ENCODE data around the gene TMEM147.

Gene TMEM147

DNA sequence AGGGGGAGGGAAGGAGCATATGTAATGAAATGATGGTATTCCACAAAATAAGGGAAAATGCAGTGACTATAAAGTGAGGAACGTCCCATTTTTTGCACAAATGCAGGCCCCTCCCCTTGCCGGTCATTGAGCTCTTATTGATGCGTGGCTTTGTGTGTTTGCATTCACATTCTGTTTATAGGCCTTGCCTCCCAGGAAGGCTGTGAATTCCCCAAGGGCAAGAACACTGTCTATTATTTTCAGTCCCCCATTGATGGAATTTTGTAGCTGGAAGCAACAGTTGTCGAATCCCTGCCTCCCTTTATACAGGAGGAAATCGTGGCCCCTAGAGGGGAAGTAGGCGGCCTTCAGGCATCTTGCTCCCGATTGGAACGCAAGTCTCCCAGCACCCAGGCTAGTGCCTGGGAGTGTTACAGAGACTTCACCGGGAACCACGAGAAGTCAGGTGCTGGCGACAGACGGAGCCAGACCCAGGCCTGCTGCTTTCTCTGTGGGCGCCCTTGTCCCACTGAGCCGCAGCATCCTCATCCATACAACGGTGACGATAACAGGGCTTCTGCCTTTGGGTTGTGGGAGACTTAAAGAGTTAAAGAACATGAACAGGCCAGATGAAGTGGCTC is 24.2 kb upstream of the TMEM147 start:
- no peak for DNase-seq (ENCODE audit: extremely low read depth, low read depth)
- TF ChIP-seq, protein P1, sequence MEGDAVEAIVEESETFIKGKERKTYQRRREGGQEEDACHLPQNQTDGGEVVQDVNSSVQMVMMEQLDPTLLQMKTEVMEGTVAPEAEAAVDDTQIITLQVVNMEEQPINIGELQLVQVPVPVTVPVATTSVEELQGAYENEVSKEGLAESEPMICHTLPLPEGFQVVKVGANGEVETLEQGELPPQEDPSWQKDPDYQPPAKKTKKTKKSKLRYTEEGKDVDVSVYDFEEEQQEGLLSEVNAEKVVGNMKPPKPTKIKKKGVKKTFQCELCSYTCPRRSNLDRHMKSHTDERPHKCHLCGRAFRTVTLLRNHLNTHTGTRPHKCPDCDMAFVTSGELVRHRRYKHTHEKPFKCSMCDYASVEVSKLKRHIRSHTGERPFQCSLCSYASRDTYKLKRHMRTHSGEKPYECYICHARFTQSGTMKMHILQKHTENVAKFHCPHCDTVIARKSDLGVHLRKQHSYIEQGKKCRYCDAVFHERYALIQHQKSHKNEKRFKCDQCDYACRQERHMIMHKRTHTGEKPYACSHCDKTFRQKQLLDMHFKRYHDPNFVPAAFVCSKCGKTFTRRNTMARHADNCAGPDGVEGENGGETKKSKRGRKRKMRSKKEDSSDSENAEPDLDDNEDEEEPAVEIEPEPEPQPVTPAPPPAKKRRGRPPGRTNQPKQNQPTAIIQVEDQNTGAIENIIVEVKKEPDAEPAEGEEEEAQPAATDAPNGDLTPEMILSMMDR (IDR thresholded peaks at IDR 0.05; ENCODE audit: low read depth, low read length) = no peak

DNA sequence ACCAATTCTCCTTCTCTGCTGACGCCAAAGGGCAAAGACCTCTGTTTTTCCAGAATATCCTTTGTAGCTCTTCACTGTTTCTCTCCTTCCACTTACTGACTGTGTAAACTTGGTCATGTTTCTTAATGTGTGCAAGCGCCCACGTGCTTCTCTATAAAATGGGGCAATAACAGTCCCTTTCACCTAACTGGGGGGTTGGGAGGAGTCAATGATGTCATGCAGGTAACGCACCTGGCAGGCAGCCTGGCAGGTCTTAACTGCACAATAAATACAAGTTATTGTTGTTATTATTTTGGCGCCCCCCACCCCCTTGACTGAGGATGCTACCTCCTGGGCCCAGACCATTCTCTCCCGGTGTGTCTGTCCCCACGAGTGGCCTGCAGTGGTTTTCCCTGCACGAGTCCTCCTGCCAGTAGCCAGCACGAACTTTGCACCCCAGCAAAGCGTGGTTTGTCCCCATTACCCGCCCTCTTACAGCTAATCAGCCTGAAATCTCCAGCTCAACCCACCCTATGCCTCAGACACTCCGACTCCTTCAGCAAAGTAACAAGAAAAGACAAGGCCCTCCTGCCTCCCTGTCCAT is 22.6 kb upstream of the TMEM147 start:
- no peak for DNase-seq (ENCODE audit: extremely low read depth, low read depth)
- TF ChIP-seq, protein P1 (IDR thresholded peaks at IDR 0.05; ENCODE audit: low read depth, low read length) = no peak

DNA sequence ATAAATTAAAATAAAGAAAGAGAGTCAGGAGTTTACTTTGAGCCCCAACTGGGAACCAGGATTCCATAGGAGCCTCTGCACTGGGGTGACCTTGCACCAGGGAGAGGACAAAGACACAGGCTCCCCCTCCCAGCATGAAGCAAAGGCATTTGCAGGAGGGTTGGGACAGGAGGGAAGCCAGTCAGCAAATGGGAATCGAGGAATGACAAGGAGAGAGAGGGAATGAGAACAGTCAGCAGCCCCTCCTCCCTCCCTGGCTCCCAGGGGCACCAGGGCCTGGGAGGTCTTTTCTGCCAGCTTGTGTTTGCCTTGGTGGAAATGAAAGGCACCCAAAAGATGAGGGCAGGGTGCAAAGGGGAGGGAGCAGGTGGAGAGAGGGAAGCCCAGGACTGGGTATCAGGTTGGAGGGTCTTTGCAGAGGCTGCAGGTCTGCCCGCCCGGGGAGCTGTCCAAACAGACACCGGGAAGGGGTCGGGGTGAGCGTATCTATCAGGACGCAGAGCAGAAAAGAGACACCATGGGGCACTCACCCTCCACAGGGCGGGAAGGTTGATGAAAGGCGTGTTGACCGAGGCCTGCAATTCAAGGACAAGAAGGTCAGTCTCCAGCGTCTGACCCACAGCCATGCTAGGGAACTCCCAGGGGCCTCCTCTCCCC is 21.1 kb upstream of the TMEM147 start:
- TF ChIP-seq, protein P1 (IDR thresholded peaks at IDR 0.05; ENCODE audit: low read depth, low read length) = no peak
- no peak for DNase-seq (ENCODE audit: extremely low read depth, low read depth)

DNA sequence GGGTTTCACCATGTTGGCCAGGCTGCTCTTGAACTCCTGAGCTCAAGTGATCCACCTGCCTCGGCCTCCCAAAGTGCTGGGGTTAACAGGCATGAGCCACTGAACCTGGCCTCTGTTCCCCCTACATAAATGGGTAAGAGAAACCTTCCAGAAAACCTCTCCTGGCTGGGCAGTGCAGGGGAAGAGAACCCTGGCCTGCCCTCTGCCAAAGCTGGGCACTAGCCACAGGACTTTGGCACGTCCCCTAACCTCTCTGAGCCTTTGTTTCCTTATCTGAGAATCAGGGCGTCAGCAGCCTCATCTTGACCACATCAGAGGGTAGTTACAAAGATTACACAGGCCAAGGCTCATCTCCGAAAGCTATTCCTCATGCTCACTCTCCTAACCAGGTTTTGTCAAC is 19.6 kb upstream of the TMEM147 start:
- TF ChIP-seq, protein P1 (IDR thresholded peaks at IDR 0.05; ENCODE audit: low read depth, low read length) = no peak
- DNase-seq (ENCODE audit: extremely low read depth, low read depth) = no peak

DNA sequence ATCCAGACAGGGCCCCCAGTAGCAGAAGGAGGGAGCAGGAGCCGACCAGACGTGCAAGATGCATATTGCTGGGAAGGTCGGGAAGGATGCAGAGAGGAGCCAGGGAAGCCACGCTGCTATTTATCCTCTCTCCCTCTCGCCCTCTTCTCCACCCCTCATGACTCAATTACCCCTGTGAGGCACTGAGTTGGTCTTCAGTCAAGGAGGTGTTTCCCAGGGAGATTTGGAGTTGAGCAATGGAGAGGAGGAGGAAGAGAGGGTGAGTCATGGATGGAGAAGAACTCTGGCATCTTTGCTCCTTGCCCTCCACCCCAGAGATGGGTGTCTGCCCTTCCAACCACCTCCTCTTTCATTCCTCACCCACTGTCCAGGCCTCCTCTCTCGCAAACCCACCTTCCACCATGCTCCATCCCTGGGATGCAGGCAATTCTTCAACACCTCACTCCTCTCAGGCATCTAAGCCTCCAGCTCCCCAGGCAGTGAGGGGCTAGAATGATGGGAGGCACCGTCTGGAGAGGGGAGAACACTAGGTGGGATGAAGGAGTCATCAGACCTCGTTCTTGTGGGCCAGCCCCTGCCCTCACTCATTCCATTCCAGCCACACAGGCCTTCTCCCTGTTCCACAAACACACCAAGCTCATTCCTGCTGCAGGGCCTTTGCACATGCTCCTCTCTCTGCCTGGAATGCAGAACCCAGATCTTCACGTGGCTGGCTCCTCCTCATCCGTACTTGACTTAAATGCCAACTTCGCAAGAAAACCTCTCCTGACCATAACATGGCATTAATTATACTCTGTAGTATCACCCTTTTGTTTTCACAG is 17.0 kb upstream of the TMEM147 start, which contains the start of gene SBSN:
Gene SBSN, minus strand, starts transcription at position 94 of the 821 bp plus-strand sequence. Its CDS starts 30 bp downstream, at position 64.
- TF ChIP-seq, protein P1 (IDR thresholded peaks at IDR 0.05; ENCODE audit: low read depth, low read length) = no peak
- DNase-seq (ENCODE audit: extremely low read depth, low read depth) = peak; percentile 28

DNA sequence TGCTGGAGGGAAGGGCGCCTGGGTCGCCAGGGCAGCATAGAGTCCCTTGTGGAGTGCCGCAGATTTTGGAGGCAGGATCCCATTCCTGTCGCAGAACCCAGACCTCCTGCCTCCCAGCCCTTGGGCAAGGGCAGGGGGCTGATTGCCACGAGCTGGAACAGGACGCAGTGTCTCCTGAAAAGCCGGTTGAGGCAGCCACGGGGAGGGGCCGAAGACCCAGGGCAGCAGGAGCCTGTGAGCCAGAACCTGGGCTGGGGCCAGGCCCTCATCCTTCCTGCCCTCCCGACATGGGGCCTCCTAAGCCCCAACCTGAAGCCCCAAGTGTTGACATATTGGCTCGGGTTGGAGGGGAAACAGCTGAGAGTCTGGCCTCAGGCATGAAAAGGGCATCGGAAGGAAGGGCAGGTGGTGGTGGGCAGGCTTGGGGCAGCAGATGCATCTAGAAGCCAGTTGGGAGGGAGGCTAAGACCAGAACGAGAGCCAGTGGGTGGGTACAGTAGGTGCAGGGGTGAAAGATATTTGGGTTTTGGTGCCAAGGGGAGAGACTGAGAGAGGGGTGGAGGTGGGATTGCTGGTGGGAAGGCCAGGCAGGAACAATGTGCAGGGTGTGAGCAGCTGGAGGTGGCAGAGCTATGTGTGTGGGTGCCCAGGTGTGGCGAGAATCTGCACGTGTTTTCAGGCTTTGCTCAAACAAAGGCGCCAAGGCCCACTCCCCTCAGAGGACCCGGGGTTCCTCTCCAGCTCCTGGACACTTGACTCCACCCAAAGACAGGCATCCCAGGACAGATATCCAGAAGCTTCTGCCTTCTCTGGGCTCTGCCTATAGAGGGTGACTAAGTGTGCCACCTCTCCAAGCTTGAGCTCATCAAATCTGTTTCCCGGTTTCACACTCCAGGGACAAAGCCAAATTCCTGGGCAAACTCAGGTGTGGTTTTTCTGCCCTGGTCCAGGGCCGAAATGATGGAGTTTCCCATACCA is 15.9 kb upstream of the TMEM147 start:
- TF ChIP-seq, protein P1 (IDR thresholded peaks at IDR 0.05; ENCODE audit: low read depth, low read length) = no peak
- no peak for DNase-seq (ENCODE audit: extremely low read depth, low read depth)
